GM21367 (cell line): ENCODE results near the gene LDB3.
A peak's percentile ranks its signal among the peaks of the same experiment; 100 is the strongest.

Source experiments
- ATAC-seq: cut with Tn5 transposase; IDR thresholded peaks from one replicate; pipeline ENCODE4 v1.9.1; 2021; ENCODE audit not compliant: unreplicated experiment

LDB3 gene

DNA sequence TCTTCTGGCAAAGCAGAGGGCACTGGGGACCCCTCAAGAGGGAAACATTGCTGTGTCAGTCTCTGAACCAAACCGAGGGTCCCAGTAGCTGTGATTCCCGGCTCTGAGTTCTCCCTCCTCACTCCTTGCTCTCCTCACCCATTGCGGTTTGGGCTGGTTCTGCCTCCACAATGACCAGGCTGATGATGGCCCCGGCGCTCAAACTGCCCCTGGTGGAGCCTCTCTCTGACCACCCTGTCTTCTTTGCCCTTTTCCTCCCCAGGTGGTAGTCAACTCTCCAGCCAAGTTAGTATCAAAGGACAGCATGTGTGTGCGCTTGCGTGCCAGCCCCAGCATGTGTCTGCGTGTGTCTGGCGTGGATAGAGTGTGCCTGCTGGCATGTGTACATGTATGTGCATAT, 17.1 kb downstream of the LDB3 start:
- ATAC-seq: no peak

DNA sequence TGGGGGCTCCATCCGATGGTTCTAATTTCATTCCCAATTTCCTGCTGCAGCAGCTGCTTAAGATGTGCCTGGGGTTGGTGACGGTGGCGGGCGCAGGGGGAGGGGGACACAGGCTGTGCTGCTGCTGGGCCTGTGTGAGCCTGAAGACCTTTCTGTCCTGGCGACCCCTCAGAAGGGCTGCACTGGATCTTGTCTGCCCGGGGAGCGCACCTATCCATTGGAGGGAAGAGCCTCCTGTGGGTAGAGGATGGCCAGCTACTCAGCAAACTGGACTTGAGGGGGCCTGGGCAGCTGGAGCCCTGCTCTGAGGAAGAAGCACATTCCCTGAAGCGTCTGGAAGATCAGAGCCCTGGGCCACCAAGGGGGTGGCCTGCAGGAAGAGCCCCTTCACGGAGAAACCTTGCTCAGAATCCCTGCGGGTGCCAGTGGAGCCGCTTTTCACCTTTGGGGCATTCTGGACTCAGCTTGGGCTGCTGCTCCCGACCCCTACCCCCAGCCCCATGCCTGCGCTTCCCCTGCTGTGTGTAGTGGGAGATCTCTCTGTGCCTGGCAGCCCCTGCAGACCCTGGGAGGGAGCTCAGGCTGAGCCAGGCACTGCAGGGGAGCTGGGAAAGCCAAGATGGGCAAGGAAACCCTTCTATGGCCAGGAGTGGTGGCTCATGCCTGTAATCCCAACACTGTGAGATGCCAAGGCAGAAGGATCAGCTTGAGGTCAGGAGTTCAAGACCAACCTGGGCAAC, 17.8 kb downstream of the LDB3 start:
- ATAC-seq: no peak

DNA sequence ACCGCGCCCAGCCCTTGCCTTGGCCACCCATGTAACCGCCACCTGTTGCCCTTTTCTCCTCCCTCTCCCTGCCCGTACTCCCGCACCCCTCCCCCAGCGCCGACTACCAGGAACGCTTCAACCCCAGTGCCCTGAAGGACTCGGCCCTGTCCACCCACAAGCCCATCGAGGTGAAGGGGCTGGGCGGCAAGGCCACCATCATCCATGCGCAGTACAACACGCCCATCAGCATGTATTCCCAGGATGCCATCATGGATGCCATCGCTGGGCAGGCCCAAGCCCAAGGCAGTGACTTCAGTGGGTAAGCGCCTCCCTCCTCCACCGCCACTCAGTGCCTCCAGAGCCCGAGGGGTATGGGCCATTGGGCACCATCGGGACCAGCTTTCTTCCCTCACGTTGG, 18.7 kb downstream of the LDB3 start:
- ATAC-seq: no peak

DNA sequence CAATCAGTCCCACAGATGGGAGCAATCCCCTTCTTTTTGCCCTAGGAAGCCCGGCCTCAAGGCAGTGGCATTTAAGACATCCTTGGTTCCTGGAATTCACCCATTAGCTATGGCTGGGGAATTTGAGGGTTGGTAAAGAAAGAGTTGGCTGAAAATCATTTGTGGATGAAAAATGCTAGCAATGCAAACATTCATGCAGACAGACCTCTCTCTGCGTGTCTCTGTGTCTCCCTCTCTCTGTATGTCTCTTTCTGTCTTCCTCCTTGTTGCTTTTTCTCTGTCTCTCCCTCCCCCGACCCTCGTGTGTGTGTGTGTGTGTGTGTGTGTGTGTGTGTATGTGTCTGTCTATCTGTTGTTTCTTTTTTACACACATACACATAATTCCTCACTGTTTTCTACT, 19.4 kb downstream of the LDB3 start:
- ATAC-seq: no peak

- peak; percentile 81 for ATAC-seq
Observed at GRCh38 chr10:86688398-86688921, 20.1 kb downstream of the LDB3 start.

DNA sequence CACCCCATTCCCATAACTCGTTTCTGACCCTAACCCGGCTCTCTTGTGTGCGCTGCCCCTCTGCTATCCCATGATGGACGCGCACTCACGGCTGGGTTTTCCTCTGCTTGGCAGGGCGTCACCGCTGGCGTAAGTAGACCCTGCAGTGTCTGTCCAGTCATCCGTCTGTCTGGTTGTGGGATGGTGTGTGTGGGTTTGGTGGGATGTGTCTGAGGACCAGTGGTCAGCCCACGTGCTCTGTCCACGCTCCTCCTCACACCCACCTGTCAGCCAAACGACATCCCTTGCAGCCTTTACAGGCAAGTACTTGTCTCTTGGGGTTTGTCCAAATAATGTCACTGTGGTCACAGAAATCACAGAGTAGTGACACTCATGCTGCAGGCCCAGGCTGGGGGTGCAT, 20.8 kb downstream of the LDB3 start:
- no peak for ATAC-seq

DNA sequence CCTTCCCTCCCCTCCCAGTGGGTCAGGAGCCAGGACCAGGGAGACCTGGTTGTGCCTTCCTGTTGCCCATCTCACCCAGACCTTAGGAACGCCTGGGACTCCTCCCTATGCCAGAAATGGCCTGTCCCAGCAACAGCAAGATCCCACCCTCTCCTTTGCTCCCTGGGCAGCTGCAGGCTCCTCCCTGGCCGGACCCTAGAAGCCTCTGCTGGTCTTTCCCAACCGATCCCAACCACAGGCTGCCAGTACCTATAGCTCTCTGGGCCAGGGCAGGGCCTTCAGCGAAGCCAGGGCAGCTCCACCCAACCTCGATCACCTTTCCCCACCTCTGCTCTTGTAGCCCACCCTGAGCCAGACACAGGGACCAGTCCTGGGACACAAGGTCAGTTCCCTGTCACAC, 21.9 kb downstream of the LDB3 start:
- no peak for ATAC-seq

DNA sequence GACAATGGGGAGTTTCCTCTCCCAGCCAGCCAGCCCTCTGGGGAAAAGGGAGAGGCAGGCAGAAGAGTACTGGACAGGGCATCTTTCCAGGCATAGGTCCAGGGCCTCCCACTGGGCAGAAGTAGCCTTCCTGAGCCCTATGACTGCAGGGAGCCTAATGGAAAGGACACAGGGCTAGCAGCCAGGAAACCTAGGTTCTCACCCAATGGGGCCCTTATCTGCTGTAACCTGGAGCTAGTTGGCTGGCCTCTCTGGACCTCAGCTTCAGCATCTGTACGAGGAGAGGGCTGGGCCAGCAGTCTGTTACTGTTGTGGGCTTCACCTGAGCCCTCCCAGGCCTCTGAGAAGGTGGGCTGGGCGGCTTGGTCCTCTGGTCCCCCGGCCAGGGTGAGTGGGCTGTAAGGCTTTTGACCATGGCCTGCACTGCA, 22.4 kb downstream of the LDB3 start:
- no peak for ATAC-seq

DNA sequence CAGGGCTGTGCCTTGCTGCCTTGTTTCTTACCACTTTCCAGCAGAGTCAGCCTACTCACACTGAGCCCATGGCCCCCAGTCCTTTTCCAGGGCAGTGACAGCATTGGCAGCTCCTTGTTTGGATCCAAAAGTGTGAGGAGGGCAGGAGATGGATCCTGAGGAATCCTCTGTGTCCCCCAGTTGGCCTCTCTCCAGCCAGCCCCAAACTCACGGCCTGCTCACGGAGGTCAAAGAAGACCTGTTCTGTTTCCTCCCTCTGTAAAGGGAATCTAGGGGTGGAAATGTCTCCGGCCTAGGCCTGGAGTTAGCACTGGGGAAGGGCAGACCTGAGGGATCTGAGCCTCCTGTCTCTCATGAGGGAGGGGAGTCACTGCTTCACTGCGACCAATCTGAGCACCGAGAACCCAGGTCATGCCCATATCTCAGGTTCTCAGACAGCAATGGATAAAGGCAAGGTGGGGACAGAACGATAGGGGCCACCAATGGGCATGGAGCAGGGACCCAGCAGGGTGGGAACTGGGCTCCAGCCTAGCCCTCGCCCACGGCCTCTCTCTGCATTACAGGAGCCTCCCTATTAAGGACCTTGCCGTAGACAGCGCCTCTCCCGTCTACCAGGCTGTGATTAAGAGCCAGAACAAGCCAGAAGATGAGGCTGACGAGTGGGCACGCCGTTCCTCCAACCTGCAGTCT, 23.2 kb downstream of the LDB3 start:
- ATAC-seq: no peak

DNA sequence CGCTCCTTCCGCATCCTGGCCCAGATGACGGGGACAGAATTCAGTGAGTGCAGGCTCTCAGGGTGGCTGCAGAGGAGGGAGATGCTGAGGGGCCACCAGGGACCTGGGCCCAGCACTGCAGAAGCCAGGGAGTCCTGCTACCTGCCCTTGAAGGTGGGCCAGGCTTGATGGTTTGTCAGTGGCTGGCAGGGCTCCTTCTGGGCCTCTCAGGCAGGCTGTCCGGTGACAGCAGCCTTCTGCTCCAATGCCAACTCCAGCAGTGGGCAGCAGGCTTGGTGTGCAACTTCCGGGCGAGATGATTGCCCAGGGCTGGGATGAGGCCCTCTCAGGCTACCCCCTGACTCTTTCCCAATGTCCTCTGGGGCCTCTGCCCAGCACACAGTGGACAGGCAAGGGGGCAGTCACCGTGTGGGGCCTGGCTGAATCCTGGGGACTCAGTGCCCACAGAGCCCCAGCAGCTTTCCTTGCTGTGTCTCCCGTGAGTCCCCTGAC, 23.8 kb downstream of the LDB3 start:
- no peak for ATAC-seq

GRCh38 chr10:86692664-86693063, 24.4 kb downstream of the LDB3 start:
- ATAC-seq: no peak

- no peak for ATAC-seq
Observed at GRCh38 chr10:86693275-86693674, 25.0 kb downstream of the LDB3 start.

GRCh38 chr10:86693721-86694369, 25.5 kb downstream of the LDB3 start:
- ATAC-seq: no peak

- ATAC-seq: no peak
Observed at GRCh38 chr10:86698207-86698940, 30.1 kb downstream of the LDB3 start.

GRCh38 chr10:86699125-86699524, 30.8 kb downstream of the LDB3 start:
- no peak for ATAC-seq

DNA sequence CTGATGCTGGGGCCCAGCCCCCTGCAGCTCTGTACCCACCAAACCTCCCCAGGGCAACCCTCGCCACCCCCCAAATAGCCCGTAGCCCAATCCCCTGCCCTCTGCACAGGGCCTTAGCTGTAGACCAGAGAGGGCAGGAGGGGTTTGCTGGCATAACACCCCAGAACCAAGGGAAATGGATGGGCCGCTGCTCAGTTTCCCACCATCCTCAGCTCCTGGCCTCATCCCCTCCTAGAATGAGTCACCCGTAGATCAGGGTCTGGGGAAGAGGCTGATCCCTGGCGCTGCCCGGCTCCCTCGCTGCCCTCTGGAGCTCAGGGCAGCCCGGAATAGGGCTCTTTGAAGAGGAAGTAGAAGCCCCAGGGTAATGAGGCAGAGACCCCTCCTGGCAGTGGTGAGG, 31.2 kb downstream of the LDB3 start:
- ATAC-seq: no peak

DNA sequence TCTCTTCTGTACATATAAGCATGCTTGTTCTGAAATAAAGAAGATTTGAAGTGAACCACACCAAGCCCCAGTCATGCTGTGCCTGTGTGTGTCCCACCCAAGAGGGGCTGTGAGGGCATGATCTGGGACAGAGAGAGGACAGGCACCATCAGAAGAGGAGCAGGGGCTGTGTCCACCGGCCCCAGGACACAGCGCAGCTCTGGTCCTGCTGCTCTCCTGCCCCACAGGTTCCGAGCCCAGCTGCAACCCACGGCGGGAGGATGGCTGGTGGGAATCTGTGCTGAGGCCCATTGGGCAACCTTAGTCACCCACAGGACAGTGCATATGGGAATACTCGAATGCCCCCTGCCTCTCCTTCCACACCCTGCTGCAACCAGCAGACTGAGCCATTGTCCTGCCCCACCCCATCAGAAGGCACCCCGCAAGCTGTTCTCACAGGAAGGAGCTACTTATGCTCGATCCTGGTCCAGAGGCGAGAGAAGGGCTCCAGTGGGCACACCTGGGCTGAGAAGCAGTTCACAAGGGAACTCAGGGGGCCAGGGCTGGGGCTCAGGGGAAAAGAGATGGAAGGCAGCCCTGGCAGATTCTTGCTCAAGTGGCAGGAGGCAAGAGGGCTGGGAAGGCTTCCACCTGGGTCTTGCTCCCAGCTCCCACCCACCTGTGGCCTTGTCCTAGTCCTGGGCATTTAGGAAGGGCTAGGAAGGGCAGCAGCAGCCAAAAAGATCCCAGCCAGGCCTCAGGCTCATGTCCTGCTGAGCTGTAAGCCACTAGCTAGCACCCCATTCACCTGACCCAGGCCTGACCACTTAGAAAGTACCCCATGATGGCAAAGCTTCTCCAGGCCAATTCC, 31.9 kb downstream of the LDB3 start:
- ATAC-seq: no peak

GRCh38 chr10:86700851-86701617, 32.7 kb downstream of the LDB3 start:
- ATAC-seq: no peak

DNA sequence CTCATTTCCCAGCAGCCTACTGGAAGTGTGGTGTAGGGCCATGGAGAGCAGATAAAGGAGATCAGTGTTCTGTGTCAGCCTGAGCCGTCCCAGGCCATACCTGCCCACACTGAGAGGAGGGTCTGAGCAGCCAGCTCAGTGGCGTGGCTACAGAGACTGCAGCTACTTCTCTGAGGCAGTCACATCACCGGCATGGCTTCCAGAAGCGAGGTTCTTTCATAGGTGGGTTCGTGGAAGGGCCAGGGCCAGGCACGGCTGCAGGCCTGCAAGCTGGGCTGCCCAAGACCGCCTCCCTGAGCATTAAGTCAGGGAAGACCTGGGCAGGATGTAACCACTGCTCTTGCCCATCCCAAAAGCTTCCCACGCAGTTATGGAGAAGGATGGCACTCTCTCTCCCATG, 34.9 kb downstream of the LDB3 start:
- ATAC-seq: no peak
